H1 (cell line): ENCODE results near the gene HOXC5. TPM values are rescaled to one million over a fixed set of nuclear protein-coding genes. Genes with fewer than 3 reads are reported as not detected.

ENCODE experiments used
- CTCF ChIA-PET: fragments of 300-600 bp; sonication (Branson Sonifier 250); formaldehyde crosslinking; loops from one replicate; lab custom pipeline; 2021; ENCODE audit not compliant: partially characterized antibody; lab: Charles Lee
- POLR2A ChIA-PET: fragments of 300-600 bp; sonication (Branson Sonifier 250); formaldehyde crosslinking; loops from one replicate; lab custom pipeline; 2021; ENCODE audit warnings: inconsistent platforms; ENCODE audit not compliant: partially characterized antibody; lab: Charles Lee
- DNase-seq, 2 experiments: peaks; one replicate each; pipeline versions ENCODE4 v3.0.0 to v3.0.0-alpha.2; 2010 to 2022; ENCODE audit warnings: low spot score in 2 of 2, low read depth in 1 of 2, mixed read lengths in 1 of 2
- FAIRE-seq: peaks from 2 replicates; lab custom pipeline; 2011; peaks lifted over from hg19 to GRCh38; lab: Jason Lieb, UNC
- H2AFZ ChIP-seq: 2 replicates; pipeline ENCODE4 v1.8.1; 2012; ENCODE audit warnings: low read length, inconsistent platforms
- H2AK5ac ChIP-seq: 2 replicates; pipeline ENCODE4 v1.6.1; 2013; ENCODE audit warnings: low read depth, low read length
- H2BK120ac ChIP-seq: replicated peaks from 2 replicates; pipeline ENCODE3; 2013; ENCODE audit warnings: low read depth, low read length, inconsistent platforms
- H2BK12ac ChIP-seq: 2 replicates; pipeline ENCODE4 v1.6.1; 2013; ENCODE audit warnings: low read depth, low read length
- H2BK15ac ChIP-seq: 2 replicates; pipeline ENCODE4 v1.6.1; 2013; ENCODE audit warnings: low read length
- H2BK20ac ChIP-seq: 2 replicates; pipeline ENCODE4 v1.6.1; 2013; ENCODE audit warnings: low read length
- H2BK5ac ChIP-seq: 2 replicates; pipeline ENCODE4 v1.6.1; 2013; ENCODE audit warnings: low read depth, low read length
- H3K14ac ChIP-seq: 2 replicates; pipeline ENCODE4 v1.6.1; 2013; ENCODE audit warnings: inconsistent platforms; ENCODE audit not compliant: insufficient read length
- H3K18ac ChIP-seq: 2 replicates; pipeline ENCODE4 v1.6.1; 2013; ENCODE audit warnings: low read length; ENCODE audit errors: extremely low read depth
- H3K23ac ChIP-seq: 2 replicates; pipeline ENCODE4 v1.6.1; 2013; ENCODE audit warnings: inconsistent platforms; ENCODE audit not compliant: insufficient read length
- H3K23me2 ChIP-seq: 2 replicates; pipeline ENCODE4 v1.6.1; 2013; ENCODE audit warnings: low read depth, low read length
- H3K27ac ChIP-seq: 2 replicates; pipeline ENCODE4 v1.6.1; 2011; ENCODE audit warnings: low read depth, low read length, inconsistent platforms
- H3K27me3 ChIP-seq, 4 experiments: replicated peaks in 1 of 4; 1 replicate in 1 of 4; 2 replicates in 3 of 4; pipeline versions ENCODE4 v1.6.1 to v1.8.1; 2011 to 2013; ENCODE audit warnings: low read length in 3 of 4, mild to moderate bottlenecking in 3 of 4, inconsistent platforms in 2 of 4, mixed read lengths in 2 of 4, moderate library complexity in 1 of 4; ENCODE audit not compliant: control insufficient read depth in 3 of 4, insufficient read depth in 3 of 4; ENCODE audit errors: extremely low read depth in 1 of 4
- H3K36me3 ChIP-seq, 4 experiments: 2 replicates each; pipeline versions ENCODE4 v1.6.1 to v1.8.1; 2011 to 2013; ENCODE audit warnings: mild to moderate bottlenecking in 4 of 4, low read length in 3 of 4, moderate library complexity in 2 of 4, control low read depth in 1 of 4, inconsistent platforms in 1 of 4; ENCODE audit not compliant: insufficient read depth in 4 of 4, control insufficient read depth in 2 of 4
- H3K4ac ChIP-seq: replicated peaks from 2 replicates; pipeline ENCODE3; 2013; ENCODE audit warnings: low read length, low read depth, mixed read lengths, inconsistent platforms; ENCODE audit not compliant: insufficient read length
- H3K4me1 ChIP-seq, 4 experiments: replicated peaks in 1 of 4; 1 replicate in 1 of 4; 2 replicates in 3 of 4; pipeline versions ENCODE4 v1.6.1 to v1.8.1; 2011 to 2013; ENCODE audit warnings: low read length in 3 of 4, inconsistent platforms in 2 of 4, mixed read lengths in 1 of 4; ENCODE audit not compliant: insufficient read depth in 4 of 4, control insufficient read depth in 3 of 4
- H3K4me2 ChIP-seq, 2 experiments: 2 replicates each; pipeline versions ENCODE4 v1.6.1 to v1.8.1; 2011 to 2013; ENCODE audit warnings: low read depth in 2 of 2, low read length in 2 of 2, control low read depth in 1 of 2, inconsistent platforms in 1 of 2, mild to moderate bottlenecking in 1 of 2; ENCODE audit not compliant: insufficient read depth in 1 of 2
- H3K4me3 ChIP-seq, 4 experiments: fragments of 200-600, 300-600 bp in 1 of 4; sonication (generic), shearing (Covaris generic), sonication (Bioruptor Twin) in 1 of 4; 2 replicates each; pipeline versions ENCODE4 v1.5.1 to v1.8.1; 2011 to 2016; ENCODE audit warnings: low read length in 4 of 4, low read depth in 3 of 4, control low read depth in 2 of 4, inconsistent platforms in 2 of 4, mild to moderate bottlenecking in 2 of 4, mixed read lengths in 1 of 4, moderate library complexity in 1 of 4; ENCODE audit not compliant: insufficient read depth in 2 of 4; ENCODE audit errors: extremely low read depth in 1 of 4
- H3K56ac ChIP-seq: replicated peaks from 2 replicates; pipeline ENCODE3; 2013; ENCODE audit warnings: low read depth, mild to moderate bottlenecking, mixed read lengths, low read length, inconsistent platforms; ENCODE audit not compliant: insufficient read length
- H3K79me1 ChIP-seq: 2 replicates; pipeline ENCODE4 v1.6.1; 2013; ENCODE audit warnings: low read depth, low read length, control low read depth
- H3K79me2 ChIP-seq, 2 experiments: 2 replicates each; pipeline versions ENCODE4 v1.6.1 to v1.8.1; 2012 to 2013; ENCODE audit warnings: low read length in 2 of 2, mild to moderate bottlenecking in 2 of 2, inconsistent platforms in 1 of 2; ENCODE audit not compliant: insufficient read depth in 2 of 2, control insufficient read depth in 1 of 2
- H3K9ac ChIP-seq, 4 experiments: replicated peaks in 1 of 4; 1 replicate in 1 of 4; 2 replicates in 3 of 4; pipeline versions ENCODE4 v1.6.1 to v1.8.1; 2011 to 2013; ENCODE audit warnings: low read depth in 3 of 4, low read length in 3 of 4, control low read depth in 2 of 4, mild to moderate bottlenecking in 2 of 4, moderate library complexity in 2 of 4, inconsistent platforms in 1 of 4; ENCODE audit errors: extremely low read depth in 1 of 4
- H3K9me3 ChIP-seq, 2 experiments: 2 replicates each; pipeline versions ENCODE4 v1.6.1 to v1.8.1; 2012 to 2013; ENCODE audit warnings: mild to moderate bottlenecking in 2 of 2, moderate library complexity in 2 of 2, control low read depth in 1 of 2, inconsistent platforms in 1 of 2, low read depth in 1 of 2, low read length in 1 of 2, mixed read lengths in 1 of 2; ENCODE audit not compliant: insufficient read depth in 2 of 2
- H4K20me1 ChIP-seq, 2 experiments: replicated peaks in 1 of 2; 2 replicates each; pipeline versions ENCODE3 to v1.8.1; 2011 to 2013; ENCODE audit warnings: inconsistent platforms in 2 of 2, low read length in 2 of 2, mild to moderate bottlenecking in 1 of 2; ENCODE audit not compliant: insufficient read depth in 2 of 2, control insufficient read depth in 1 of 2
- H4K5ac ChIP-seq: 2 replicates; pipeline ENCODE4 v1.6.1; 2013; ENCODE audit warnings: low read length, low read depth, mixed read lengths, inconsistent platforms; ENCODE audit not compliant: insufficient read length
- H4K8ac ChIP-seq: 2 replicates; pipeline ENCODE4 v1.8.0; 2013; ENCODE audit warnings: mild to moderate bottlenecking, moderate library complexity, low read length, inconsistent platforms; ENCODE audit not compliant: insufficient read depth; ENCODE audit errors: extremely low read depth
- H4K91ac ChIP-seq: replicated peaks from 2 replicates; pipeline ENCODE3; 2013; ENCODE audit warnings: low read length, mixed read lengths, inconsistent platforms; ENCODE audit not compliant: insufficient read length
- ZNF274 ChIP-seq: IDR thresholded peaks from 2 replicates; pipeline ENCODE4 v1.7.0; 2012; ENCODE audit warnings: low read length, borderline replicate concordance; ENCODE audit errors: extremely low read depth
- WGBS, 2 experiments: shearing (Covaris generic) in 1 of 2; methylation state at CpG; one replicate each; pipeline versions ENCODE4 v1.1.6 to v1.1.7; 2013 to 2015; ENCODE audit warnings: low lambda C conversion rate in 2 of 2, mixed read lengths in 2 of 2, inconsistent platforms in 1 of 2, low coverage in 1 of 2, missing lambda C conversion rate in 1 of 2; ENCODE audit not compliant: insufficient replicate concordance in 2 of 2, insufficient coverage in 1 of 2, insufficient read length in 1 of 2; ENCODE audit errors: extremely low coverage in 1 of 2, missing lambda C conversion rate in 1 of 2; 5-methylcytosine and 5-hydroxymethylcytosine counted together
- polyA plus RNA-seq, 7 experiments: library from polyadenylated mRNA; depleted of rRNA in 3 of 7; stranded (reverse) in 5 of 7; unstranded in 2 of 7; fragments of >200 nt in 5 of 7; fragments of 200-250 nt in 2 of 7; gene quantifications; 1 replicate in 5 of 7; 2 replicates in 1 of 7; 4 replicates in 1 of 7; pipeline versions ENCODE4 v1.2.1 to v1.2.3, GENCODE V29; 2011 to 2013; ENCODE audit warnings: missing spikeins in 2 of 7, mixed read lengths in 2 of 7
- total RNA-seq: library from RNA; stranded (reverse); fragmentation: NEBNext Ultra II Directional; extraction: Animal tissue kit (Norgen Biotek cat#: 25700); gene quantifications from 2 replicates; pipeline ENCODE4 v1.2.1, GENCODE V29; 2021

HOXC5 gene
- total and polyA plus RNA-seq, 2 of the 8 experiments (the other 6 are each of a cell fraction or from before 2014, with no cell fraction given): not detected

DNA sequence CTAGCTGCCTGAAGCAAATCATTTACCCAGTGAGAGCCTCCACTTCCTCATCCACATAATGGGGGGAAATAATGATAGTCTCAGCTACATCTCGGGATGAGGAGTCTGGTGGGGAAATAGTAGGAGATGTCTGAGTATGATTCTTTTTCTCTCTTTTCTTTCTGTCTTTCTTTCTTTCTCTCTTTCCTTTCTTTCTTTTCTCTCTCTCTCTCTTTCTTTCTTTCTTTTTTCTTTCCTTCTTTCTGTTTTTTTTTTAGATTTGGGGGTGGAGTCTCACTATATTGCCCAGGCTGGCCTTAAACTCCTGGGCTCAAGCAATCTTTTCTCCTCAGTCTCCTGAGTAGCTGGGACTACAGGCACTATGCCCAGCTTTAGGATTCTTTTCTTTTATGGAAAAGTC is 33.6 kb downstream of the HOXC5 start:
- no peak overlapping the region for H3K14ac ChIP-seq
- POLR2A ChIA-PET: no interaction called here
- CTCF ChIA-PET: interaction anchor here (0.6 to 3.3 kb wide), 7 partner anchors 14 to 153 kb away, joined by 3 to 16 read pairs (median 4); partner anchors contain the start of gene HOXC5
- TF ChIP-seq ZNF274: no peak
- no peak overlapping the region for H2BK5ac ChIP-seq
- no peak overlapping the region for H4K91ac ChIP-seq
- WGBS, 2 experiments: 50% methylated on average over 1 of the region's 1 CpG; no CpG with 5 or more reads in 1 of the 2 experiments
- FAIRE-seq (no peak), DNase-seq (no peak)
- no peak overlapping the region for H4K8ac ChIP-seq
- 0 out of 7 replicates have a peak, but pooled peaks cover 0 to 2% (median 0%) of the 10 kb centered on the region in 4 experiments for H3K4me1 ChIP-seq
- H4K5ac ChIP-seq: no peak overlapping the region
- no peak overlapping the region for H2AK5ac ChIP-seq
- no peak overlapping the region for H2BK12ac ChIP-seq
- peaks cover 27 to 75% (median 55%) of the 10 kb centered on the region in 4 experiments for H3K27me3 ChIP-seq
- H3K79me1 ChIP-seq: no peaks in the 10 kb centered on the region
- H2BK20ac ChIP-seq: no peak overlapping the region
- H3K23ac ChIP-seq: no peak overlapping the region
- H3K9ac ChIP-seq: no peak overlapping the region
- H3K56ac ChIP-seq: no peak overlapping the region
- no peaks in the 10 kb centered on the region for H4K20me1 ChIP-seq
- no peaks in the 10 kb centered on the region for H3K36me3 ChIP-seq
- no peak overlapping the region for H3K4me3 ChIP-seq
- H2BK120ac ChIP-seq: no peak overlapping the region
- H3K18ac ChIP-seq: no peak overlapping the region
- H2BK15ac ChIP-seq: no peak overlapping the region
- H3K23me2 ChIP-seq: no peaks in the 10 kb centered on the region; the same call in 1 of the 2 replicates
- no peak overlapping the region for H3K4ac ChIP-seq
- H3K9me3 ChIP-seq: no peaks in the 10 kb centered on the region
- no peak overlapping the region for H3K4me2 ChIP-seq
- H3K79me2 ChIP-seq: no peaks in the 10 kb centered on the region
- H3K27ac ChIP-seq: no peak overlapping the region
- H2AFZ ChIP-seq: no peak overlapping the region
